UCSD-AML1 (cell line): Measurements from ENCODE around the gene TMEM74B.
"Not testable (repeated sequence)": the region's sequence is repeated elsewhere in the genome, so short reads cannot be mapped to it uniquely, and the experiment has no call there.

Experiments
- DNase-seq: peaks from one replicate; lab custom pipeline; 2025; ENCODE audit not compliant: unreplicated experiment; lab: John Stamatoyannopoulos, UW

The TMEM74B gene

GRCh38 chr20:1149812-1150211, 35.0 kb downstream of the TMEM74B start:
- not testable (repeated sequence) for DNase-seq

- no peak for DNase-seq
These were observed 37.8 kb downstream of the TMEM74B start for GRCh38 chr20:1146957-1147356.

GRCh38 chr20:1144401-1145172, 40.2 kb downstream of the TMEM74B start:
- DNase-seq = no peak

- DNase-seq = no peak
These were observed 47.5 kb downstream of the TMEM74B start for GRCh38 chr20:1137236-1137635.

GRCh38 chr20:1134836-1135235, 49.9 kb downstream of the TMEM74B start:
- DNase-seq = no peak

- DNase-seq = no peak
These were observed 50.4 kb downstream of the TMEM74B start for GRCh38 chr20:1134355-1134754.

- no peak for DNase-seq
These were observed 53.4 kb downstream of the TMEM74B start for GRCh38 chr20:1131354-1131753.

- peak; percentile 58 for DNase-seq
These were observed 53.9 kb downstream of the TMEM74B start for GRCh38 chr20:1130847-1131246.
